Vagina (tissue), 2 donors: ENCODE data around the gene SSTR5.

Experiments
- CTCF ChIP-seq, 3 experiments: fragments of 450-650 bp in 2 of 3; fragments of 200-600 bp in 1 of 3; sonication (generic) in 1 of 3; IDR thresholded peaks; one replicate each; pipeline ENCODE4 v1.5.1; 2017 to 2019; ENCODE audit warnings: antibody characterized with exemption in 3 of 3, mild to moderate bottlenecking in 2 of 3, moderate library complexity in 2 of 3
- POLR2AphosphoS5 ChIP-seq, 2 donors: sonication (generic); formaldehyde crosslinking; IDR thresholded peaks; one replicate each; pipeline ENCODE4 v1.9.0; 2017; ENCODE audit warnings: antibody characterized with exemption in 2 of 2, mild to moderate bottlenecking in 2 of 2, low read depth in 1 of 2; ENCODE audit not compliant: insufficient read depth in 1 of 2

GRCh38 chr16:1062895-1063294 lies 9.7 kb upstream of the SSTR5 start:
- no peak for TF ChIP-seq CTCF (IDR thresholded peaks at IDR 0.05)
- TF ChIP-seq POLR2AphosphoS5 (IDR thresholded peaks at IDR 0.05; ENCODE audit: insufficient read depth in 1 of 2, low read depth in 1 of 2) = no peak
